GM13976 (cell line): Measurements from ENCODE around the gene EFEMP1.

Experiments
- DNase-seq: peaks from one replicate; pipeline ENCODE4 v3.0.0; 2012; ENCODE audit warnings: low spot score
- in situ Hi-C: fragments of 300-500 bp; cut with MboI; formaldehyde crosslinking; loops from one replicate; pipeline ENCODE4 v1.12.0; 2022; ENCODE audit warnings: low sequenced_read_pairs, mixed read lengths, inconsistent platforms; ENCODE audit not compliant: unreplicated experiment
- TF ChIP-seq, protein P1 (sequence below): IDR thresholded peaks from 2 replicates; pipeline ENCODE4 v1.5.1; 2012; ENCODE audit warnings: borderline replicate concordance, mild to moderate bottlenecking; ENCODE audit not compliant: insufficient read depth; ENCODE audit errors: extremely low read depth, missing control alignments, control extremely low read depth

The EFEMP1 gene

DNA sequence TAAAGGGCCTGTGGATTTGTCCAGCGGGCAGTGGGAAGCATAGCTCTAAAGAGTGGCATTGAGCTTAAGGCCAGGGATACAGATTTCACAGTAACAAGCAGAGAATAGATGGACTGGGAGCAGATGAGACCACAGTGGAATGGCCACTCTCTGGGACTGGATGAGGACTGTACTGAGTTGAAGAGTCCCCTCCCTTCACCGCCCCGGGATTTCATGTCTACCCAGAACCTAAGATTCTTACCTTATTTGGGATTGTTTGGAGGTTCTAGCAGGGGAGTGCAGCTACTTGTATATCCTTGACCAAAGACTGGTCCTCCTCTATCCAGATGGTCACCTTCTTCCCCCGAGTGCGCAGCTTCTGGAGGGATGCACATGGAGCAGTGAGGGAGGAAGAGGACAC is 28.0 kb upstream of the EFEMP1 start:
- no peak for DNase-seq
- in situ Hi-C loops = loop anchor here (25.0 kb wide), 1 partner anchor 239 kb away; no protein-coding TSS in a partner anchor
- TF ChIP-seq, protein P1, sequence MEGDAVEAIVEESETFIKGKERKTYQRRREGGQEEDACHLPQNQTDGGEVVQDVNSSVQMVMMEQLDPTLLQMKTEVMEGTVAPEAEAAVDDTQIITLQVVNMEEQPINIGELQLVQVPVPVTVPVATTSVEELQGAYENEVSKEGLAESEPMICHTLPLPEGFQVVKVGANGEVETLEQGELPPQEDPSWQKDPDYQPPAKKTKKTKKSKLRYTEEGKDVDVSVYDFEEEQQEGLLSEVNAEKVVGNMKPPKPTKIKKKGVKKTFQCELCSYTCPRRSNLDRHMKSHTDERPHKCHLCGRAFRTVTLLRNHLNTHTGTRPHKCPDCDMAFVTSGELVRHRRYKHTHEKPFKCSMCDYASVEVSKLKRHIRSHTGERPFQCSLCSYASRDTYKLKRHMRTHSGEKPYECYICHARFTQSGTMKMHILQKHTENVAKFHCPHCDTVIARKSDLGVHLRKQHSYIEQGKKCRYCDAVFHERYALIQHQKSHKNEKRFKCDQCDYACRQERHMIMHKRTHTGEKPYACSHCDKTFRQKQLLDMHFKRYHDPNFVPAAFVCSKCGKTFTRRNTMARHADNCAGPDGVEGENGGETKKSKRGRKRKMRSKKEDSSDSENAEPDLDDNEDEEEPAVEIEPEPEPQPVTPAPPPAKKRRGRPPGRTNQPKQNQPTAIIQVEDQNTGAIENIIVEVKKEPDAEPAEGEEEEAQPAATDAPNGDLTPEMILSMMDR = no peak

GRCh38 chr2:55949613-55950012 is 26.0 kb upstream of the EFEMP1 start:
- no peak for DNase-seq
- in situ Hi-C loops = loop anchor here (25.0 kb wide), 1 partner anchor 237 kb away; no protein-coding TSS in a partner anchor
- TF ChIP-seq, protein P1 = no peak

DNA sequence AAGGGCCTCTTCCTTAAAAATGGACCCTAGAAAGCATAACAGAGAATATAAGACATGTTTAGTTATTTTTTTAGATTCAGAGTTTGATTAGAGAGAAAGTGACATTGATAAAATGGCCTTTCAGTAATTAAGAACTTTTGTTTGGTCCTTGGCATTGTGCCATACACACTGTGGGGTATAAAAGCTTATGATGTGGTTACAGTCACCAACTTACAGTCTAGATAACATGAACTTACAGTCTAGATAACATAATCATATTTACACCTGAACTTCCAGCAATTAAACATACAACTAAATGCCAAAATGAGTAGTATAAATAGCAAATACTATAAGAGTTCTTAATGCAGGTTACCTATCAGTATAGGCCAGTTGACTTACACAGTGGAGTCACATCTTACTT is 25.6 kb upstream of the EFEMP1 start:
- in situ Hi-C loops = no loop called here
- TF ChIP-seq, protein P1 = no peak
- DNase-seq = no peak

DNA sequence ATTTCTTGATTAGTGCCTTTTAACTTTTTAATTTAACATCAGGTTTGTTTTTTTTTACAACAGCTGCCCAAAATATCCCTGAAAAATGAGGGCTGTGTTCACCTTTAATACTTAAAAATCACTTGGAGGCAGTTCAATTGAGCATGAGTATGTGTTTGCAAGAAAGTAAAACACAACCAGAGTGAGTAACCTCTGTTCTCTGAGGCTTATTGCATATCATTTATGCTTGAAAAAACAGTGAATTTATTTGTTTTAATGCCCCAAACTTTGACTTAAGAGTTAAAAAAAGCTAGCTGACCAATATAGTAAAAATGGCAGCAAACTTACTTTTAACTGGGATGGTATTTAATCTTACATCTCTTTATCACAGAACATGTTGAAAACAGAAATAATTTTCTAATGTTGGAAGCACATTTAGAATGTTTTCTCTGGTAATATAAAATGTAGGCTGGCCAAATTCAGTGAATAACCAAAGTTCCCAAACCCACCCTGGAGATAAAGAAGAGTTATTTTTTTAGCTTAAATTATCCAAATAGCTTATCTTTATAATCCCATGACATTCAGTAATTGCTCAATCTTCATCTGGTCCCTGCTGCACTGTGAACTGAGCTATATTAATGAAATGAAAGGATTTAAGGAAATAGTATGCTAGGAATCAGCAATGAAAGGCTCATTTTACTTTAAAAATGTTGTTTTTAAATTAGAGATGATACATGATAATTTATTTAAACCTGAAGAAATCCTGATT is 24.8 kb upstream of the EFEMP1 start:
- TF ChIP-seq, protein P1 = no peak
- no peak for DNase-seq
- in situ Hi-C loops = no loop called here

DNA sequence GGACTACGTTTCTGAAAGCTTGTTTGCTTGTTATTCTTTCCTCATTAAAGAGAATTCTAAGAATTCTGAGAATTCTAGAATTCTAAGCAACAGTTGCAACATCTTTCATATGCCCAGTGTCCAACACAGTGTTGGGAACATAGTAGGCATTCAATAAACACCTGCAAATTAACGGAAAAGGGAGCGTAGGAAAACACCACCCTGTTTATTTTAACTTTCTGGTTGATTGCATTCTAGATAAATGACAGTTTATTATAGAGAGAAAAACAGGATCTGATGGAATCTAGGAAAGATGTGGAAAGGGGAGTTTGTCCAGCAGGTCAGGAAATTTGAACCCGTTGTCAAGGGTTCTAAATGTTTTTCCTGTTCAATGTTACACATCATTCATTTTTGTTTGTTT is 24.2 kb upstream of the EFEMP1 start:
- no peak for DNase-seq
- TF ChIP-seq, protein P1 = no peak
- in situ Hi-C loops = no loop called here

DNA sequence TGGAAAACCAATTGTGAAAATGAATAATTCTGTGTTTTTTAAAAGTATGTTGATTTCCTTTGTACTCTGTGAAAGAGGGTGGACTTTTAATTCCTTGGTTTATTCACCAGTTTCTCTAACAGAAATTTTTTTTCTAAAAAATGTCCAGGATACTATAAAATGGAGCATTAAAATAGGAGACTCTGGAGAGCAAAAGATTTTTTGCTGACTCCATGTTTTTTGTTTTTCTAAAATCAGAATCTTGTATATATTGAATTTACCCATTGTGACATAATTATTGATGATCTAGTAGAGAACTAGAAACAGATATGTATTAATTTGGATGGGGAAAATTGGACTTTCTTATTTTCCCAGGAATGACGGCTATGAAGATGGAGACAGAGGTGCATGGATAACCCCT is 23.2 kb upstream of the EFEMP1 start:
- in situ Hi-C loops = no loop called here
- TF ChIP-seq, protein P1 = no peak
- DNase-seq = no peak
